ENCODE measurements around the gene PLEKHF1.

Gene PLEKHF1

DNA sequence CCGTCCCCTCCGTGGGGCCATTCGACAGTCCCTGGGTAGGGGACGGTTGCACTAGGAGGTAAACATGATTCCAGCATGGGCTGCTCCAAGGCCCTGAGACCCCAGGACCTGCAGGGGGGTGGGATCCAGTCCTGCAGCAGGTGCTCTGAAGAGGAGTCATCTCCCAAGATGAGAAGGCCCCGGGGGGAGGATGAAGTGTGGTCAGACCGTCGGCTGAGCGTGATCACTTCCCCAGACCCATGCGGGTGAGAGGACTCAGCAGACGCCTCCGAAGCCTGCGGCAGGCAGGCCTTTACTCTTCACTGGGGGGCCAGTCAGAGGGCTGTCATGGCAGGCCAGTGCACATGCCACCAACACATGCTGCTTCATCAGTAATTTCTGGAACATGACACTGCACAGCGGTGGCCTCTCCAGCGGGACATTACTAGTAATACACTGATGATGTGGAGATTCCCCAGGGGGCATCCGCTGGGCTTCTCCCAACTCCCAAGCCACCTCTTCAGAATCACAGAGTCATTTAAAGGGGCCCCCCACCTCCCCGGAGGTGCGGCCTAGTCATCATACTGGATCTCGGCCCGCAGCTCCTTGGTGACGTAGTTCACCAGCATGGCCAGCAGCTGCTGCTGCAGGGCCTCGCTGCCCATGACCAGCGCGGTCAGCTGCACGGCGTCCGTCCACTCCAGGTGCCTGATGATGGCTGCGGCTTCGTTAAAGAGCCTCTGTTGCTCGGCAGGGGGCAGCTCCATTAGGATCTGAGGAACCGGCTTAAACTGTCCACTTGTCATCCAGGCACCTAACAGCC is 37.1 kb downstream of the PLEKHF1 start:
- H3K36me3 ChIP-seq: peaks cover 24% of the 10 kb centered on the region
- TF ChIP-seq, protein P1, sequence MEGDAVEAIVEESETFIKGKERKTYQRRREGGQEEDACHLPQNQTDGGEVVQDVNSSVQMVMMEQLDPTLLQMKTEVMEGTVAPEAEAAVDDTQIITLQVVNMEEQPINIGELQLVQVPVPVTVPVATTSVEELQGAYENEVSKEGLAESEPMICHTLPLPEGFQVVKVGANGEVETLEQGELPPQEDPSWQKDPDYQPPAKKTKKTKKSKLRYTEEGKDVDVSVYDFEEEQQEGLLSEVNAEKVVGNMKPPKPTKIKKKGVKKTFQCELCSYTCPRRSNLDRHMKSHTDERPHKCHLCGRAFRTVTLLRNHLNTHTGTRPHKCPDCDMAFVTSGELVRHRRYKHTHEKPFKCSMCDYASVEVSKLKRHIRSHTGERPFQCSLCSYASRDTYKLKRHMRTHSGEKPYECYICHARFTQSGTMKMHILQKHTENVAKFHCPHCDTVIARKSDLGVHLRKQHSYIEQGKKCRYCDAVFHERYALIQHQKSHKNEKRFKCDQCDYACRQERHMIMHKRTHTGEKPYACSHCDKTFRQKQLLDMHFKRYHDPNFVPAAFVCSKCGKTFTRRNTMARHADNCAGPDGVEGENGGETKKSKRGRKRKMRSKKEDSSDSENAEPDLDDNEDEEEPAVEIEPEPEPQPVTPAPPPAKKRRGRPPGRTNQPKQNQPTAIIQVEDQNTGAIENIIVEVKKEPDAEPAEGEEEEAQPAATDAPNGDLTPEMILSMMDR (IDR thresholded peaks at IDR 0.05; ENCODE audit: low read depth, low read length): no peak

DNA sequence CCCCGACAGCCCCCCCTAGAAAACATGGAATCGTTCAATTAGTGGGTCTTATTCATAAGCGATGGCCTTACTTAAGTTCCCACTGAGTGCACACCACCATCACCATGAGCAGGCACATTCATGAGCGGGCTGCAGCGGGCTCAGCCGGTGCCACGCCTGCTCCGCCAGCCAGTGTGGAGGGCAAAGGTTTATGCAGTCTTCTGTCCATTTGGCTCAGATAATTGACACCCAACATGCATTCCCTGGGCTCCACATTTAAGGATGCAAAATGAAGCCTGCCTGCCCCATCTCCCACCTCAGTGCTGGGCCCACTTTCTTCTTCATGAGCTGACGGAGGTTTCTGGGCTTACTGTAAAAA is 37.7 kb downstream of the PLEKHF1 start:
- H3K36me3 ChIP-seq: peaks cover 26% of the 10 kb centered on the region
- H3K27me3 ChIP-seq (ENCODE audit: insufficient read depth, low read depth, severe bottlenecking): no peaks in the 10 kb centered on the region
- TF ChIP-seq, protein P1 (IDR thresholded peaks at IDR 0.05; ENCODE audit: low read depth, low read length): no peak
- DNase-seq: no peak
- no peak overlapping the region for H3K27ac ChIP-seq
- H3K4me3 ChIP-seq (ENCODE audit: low read depth, low read length): no peak overlapping the region
- H3K9me3 ChIP-seq (ENCODE audit: severe bottlenecking): no peaks in the 10 kb centered on the region

More for the DNA sequence above, 37.1 kb downstream of the PLEKHF1 start:
- Histone ChIP-seq H3K27ac (no peak overlapping the region), H3K9me3 (ENCODE audit: severe bottlenecking) (no peaks in the 10 kb centered on the region), H3K27me3 (ENCODE audit: insufficient read depth, low read depth, severe bottlenecking) (no peaks in the 10 kb centered on the region), H3K4me3 (ENCODE audit: low read depth, low read length) (no peak overlapping the region)
- DNase-seq: no peak

DNA sequence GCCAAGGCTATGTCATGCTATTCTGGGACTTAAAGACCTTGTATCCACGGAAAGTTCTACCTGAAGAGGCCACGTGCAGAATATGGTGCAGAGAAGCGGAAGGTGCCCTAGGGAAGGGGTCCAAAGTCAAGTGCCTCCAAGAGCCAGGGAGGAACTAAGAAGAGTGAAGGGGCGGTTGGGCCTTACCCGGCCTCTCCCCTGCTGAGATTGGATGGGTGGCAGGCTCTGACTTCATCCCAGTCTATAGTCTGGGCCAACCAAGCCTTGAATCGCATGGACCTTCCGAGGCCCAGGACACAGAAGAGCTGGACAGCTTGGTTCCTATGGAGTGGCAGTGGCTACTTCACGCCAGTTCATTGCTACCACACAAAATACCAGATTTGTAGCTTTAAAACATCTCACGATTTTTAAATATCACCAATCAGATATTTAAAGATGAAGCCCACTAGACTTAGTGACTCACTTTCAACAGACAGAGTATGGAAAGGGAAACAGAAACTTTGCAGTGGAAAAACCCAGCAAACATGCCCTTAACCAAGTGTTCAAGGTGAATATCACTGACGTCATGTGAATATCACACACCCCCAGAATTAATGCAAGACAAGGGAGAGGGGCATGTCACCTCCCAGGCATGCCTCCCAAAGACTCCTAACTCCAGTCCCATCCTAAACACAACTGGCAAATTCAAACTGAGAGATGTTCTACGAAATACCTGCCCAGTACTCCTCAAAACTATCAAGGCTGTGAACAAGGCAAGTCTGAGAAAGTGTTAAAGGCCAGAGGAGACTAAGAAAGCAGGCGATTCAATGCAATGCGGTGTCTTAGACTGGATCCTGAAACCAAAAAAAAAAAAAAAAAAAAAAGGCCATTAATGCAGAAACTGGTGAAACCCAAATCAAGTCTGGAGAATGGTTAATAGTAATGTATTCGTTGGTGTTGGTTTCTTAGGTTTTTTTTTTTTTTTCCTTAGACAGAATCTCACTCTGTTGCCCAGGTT is 39.6 kb downstream of the PLEKHF1 start:
- Histone ChIP-seq H3K4me3 (ENCODE audit: low read depth, low read length) (no peak overlapping the region), H3K27ac (no peak overlapping the region), H3K27me3 (ENCODE audit: insufficient read depth, low read depth, severe bottlenecking) (no peaks in the 10 kb centered on the region), H3K36me3 (peaks cover 26% of the 10 kb centered on the region), H3K9me3 (ENCODE audit: severe bottlenecking) (no peaks in the 10 kb centered on the region)
- no peak for DNase-seq
- TF ChIP-seq, protein P1 (IDR thresholded peaks at IDR 0.05; ENCODE audit: low read depth, low read length): no peak

DNA sequence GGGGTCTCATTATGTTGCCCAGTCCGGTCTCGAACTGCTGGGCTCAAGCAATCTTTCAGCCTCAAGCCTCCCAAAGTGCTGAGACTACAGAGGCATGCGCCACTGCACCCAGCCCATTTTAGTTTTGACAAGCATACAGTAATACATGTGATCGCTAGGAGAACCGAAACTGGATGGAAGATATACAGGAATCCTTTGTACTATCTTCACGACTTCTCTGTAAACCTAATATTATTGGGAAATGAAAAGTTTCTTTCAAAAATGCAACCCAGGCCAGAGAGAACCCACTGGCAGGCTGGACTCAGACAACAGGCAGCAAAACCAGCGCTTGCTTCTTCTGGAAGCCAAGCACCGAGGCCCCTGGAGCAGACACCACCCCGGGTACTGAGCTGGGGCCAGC is 40.4 kb downstream of the PLEKHF1 start:
- DNase-seq: no peak
- Histone ChIP-seq H3K36me3 (peaks cover 26% of the 10 kb centered on the region), H3K4me3 (ENCODE audit: low read depth, low read length) (no peak overlapping the region), H3K27me3 (ENCODE audit: insufficient read depth, low read depth, severe bottlenecking) (no peaks in the 10 kb centered on the region), H3K27ac (no peak overlapping the region), H3K9me3 (ENCODE audit: severe bottlenecking) (no peaks in the 10 kb centered on the region)
- TF ChIP-seq, protein P1 (IDR thresholded peaks at IDR 0.05; ENCODE audit: low read depth, low read length): no peak

DNA sequence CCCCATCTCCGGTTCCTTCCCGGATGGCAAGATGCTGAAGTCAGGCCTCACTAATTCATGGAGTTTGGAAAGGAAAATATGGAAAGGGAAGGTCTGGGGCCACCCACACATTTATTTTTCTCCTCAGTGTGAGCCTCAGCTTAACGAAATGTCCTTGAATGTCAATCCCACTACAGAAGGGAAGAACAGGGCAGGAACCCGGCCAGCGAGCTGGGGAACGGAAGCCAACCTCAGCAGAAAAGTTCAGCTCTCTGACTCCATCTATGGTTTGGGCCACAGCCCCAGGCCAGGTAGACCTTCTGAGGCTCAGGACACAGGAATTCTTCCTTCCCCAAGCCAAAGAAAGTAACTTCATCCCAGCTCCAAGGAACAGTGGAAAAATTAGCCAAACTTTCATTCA is 41.4 kb downstream of the PLEKHF1 start:
- H3K27me3 ChIP-seq (ENCODE audit: insufficient read depth, low read depth, severe bottlenecking): no peaks in the 10 kb centered on the region
- H3K4me3 ChIP-seq (ENCODE audit: low read depth, low read length): no peak overlapping the region
- TF ChIP-seq, protein P1 (IDR thresholded peaks at IDR 0.05; ENCODE audit: low read depth, low read length): no peak
- no peak for DNase-seq
- H3K9me3 ChIP-seq (ENCODE audit: severe bottlenecking): no peaks in the 10 kb centered on the region
- H3K36me3 ChIP-seq: peaks cover 26% of the 10 kb centered on the region
- H3K27ac ChIP-seq: no peak overlapping the region

Measured in WERI-Rb-1 (cell line).